Keratinocyte (primary cell): Measurements from ENCODE around the gene TNS1. TPM values are rescaled to one million over a fixed set of nuclear protein-coding genes. Genes with fewer than 3 reads are reported as not detected.

ENCODE experiments used
- DNase-seq: peaks from one replicate; pipeline ENCODE4 v3.0.0-alpha.2; 2011; ENCODE audit warnings: low read depth, missing footprints, low spot score
- FAIRE-seq: peaks from 2 replicates; lab custom pipeline; 2011; peaks lifted over from hg19 to GRCh38; lab: Jason Lieb, UNC
- H2AFZ ChIP-seq: 2 replicates; pipeline ENCODE4 v1.6.0; 2012; ENCODE audit warnings: low read length, control low read depth, inconsistent platforms; ENCODE audit not compliant: control insufficient read depth
- H3K27ac ChIP-seq: 2 replicates; pipeline ENCODE4 v1.5.1; 2011; ENCODE audit warnings: low read length; ENCODE audit not compliant: control insufficient read depth, insufficient read depth
- H3K27me3 ChIP-seq: 3 replicates; pipeline ENCODE4 v1.6.0; 2011; ENCODE audit warnings: low read length; ENCODE audit not compliant: control insufficient read depth, insufficient read depth; ENCODE audit errors: extremely low read depth
- H3K36me3 ChIP-seq, 2 experiments: 2 replicates in 1 of 2; 3 replicates in 1 of 2; pipeline ENCODE4 v1.5.1; 2011; ENCODE audit warnings: low read length in 2 of 2, mild to moderate bottlenecking in 1 of 2; ENCODE audit not compliant: control insufficient read depth in 2 of 2, insufficient read depth in 2 of 2; ENCODE audit errors: extremely low read depth in 1 of 2
- H3K4me1 ChIP-seq: 3 replicates; pipeline ENCODE4 v1.5.1; 2011; ENCODE audit warnings: low read length; ENCODE audit not compliant: control insufficient read depth, insufficient read depth; ENCODE audit errors: extremely low read depth
- H3K4me2 ChIP-seq: 3 replicates; pipeline ENCODE4 v1.6.0; 2011; ENCODE audit warnings: low read depth, low read length; ENCODE audit not compliant: control insufficient read depth, insufficient read depth; ENCODE audit errors: extremely low read depth
- H3K4me3 ChIP-seq, 3 experiments: fragments of 200-600 bp in 1 of 3; sonication (generic) in 1 of 3; 2 replicates in 2 of 3; 3 replicates in 1 of 3; pipeline ENCODE4 v1.5.1; 2011 to 2016; ENCODE audit warnings: low read length in 3 of 3, mild to moderate bottlenecking in 3 of 3, control low read depth in 2 of 3, inconsistent platforms in 1 of 3, low read depth in 1 of 3, mixed read lengths in 1 of 3, mixed run types in 1 of 3, moderate library complexity in 1 of 3; ENCODE audit not compliant: control insufficient read depth in 2 of 3, insufficient read depth in 2 of 3; ENCODE audit errors: extremely low read depth in 1 of 3
- H3K79me2 ChIP-seq: 2 replicates; pipeline ENCODE4 v1.6.0; 2012; ENCODE audit warnings: low read length; ENCODE audit not compliant: control insufficient read depth, insufficient read depth
- H3K9ac ChIP-seq: 3 replicates; pipeline ENCODE4 v1.6.0; 2011; ENCODE audit warnings: low read length; ENCODE audit not compliant: control insufficient read depth, insufficient read depth; ENCODE audit errors: extremely low read depth
- H3K9me1 ChIP-seq: 3 replicates; pipeline ENCODE4 v1.6.0; 2011; ENCODE audit warnings: low read length; ENCODE audit not compliant: control insufficient read depth, insufficient read depth; ENCODE audit errors: extremely low read depth
- H3K9me3 ChIP-seq: 2 replicates; pipeline ENCODE4 v1.5.1; 2012; ENCODE audit warnings: low read depth, low read length; ENCODE audit not compliant: control insufficient read depth
- H4K20me1 ChIP-seq: 3 replicates; pipeline ENCODE4 v1.6.0; 2011; ENCODE audit warnings: low read length; ENCODE audit not compliant: control insufficient read depth, insufficient read depth; ENCODE audit errors: extremely low read depth
- EZH2 ChIP-seq: IDR thresholded peaks from one replicate; pipeline ENCODE4 v1.6.1; 2012; ENCODE audit warnings: inconsistent platforms, mild to moderate bottlenecking, low read length, moderate library complexity
- dilution Hi-C: fragments of 300-500 bp; cut with MboI; formaldehyde crosslinking; loops from one replicate; pipeline ENCODE4 v1.7.0; 2020; ENCODE audit warnings: low sequenced_read_pairs; ENCODE audit not compliant: extremely low pct_ligation_motif_present
- polyA plus RNA-seq, 5 experiments: library from polyadenylated mRNA; depleted of rRNA in 3 of 5; stranded (reverse) in 3 of 5; stranded (forward) in 1 of 5; unstranded in 1 of 5; fragments of >200 nt; gene quantifications; 1 replicate in 1 of 5; 2 replicates in 3 of 5; 3 replicates in 1 of 5; pipeline versions ENCODE4 v1.2.1 to v1.2.3, GENCODE V29; 2011 to 2012; ENCODE audit warnings: missing spikeins in 2 of 5, low read depth in 1 of 5, low replicate concordance in 1 of 5
- TF ChIP-seq, protein P1 (sequence below), 3 experiments: IDR thresholded peaks in 1 of 3; conservative IDR thresholded peaks in 1 of 3; optimal IDR thresholded peaks in 1 of 3; 2 replicates in 2 of 3; 3 replicates in 1 of 3; pipeline versions ENCODE3 to v1.5.1; 2011; ENCODE audit warnings: low read length in 3 of 3, mild to moderate bottlenecking in 3 of 3, moderate library complexity in 2 of 3, control low read depth in 1 of 3, inconsistent platforms in 1 of 3; ENCODE audit not compliant: insufficient read depth in 2 of 3; ENCODE audit errors: extremely low read depth in 1 of 3

Gene TNS1
- polyA plus RNA-seq, 1 donor (not counting 4 experiments of a cell fraction or from before 2014, with no cell fraction given) = 2.5 TPM

DNA sequence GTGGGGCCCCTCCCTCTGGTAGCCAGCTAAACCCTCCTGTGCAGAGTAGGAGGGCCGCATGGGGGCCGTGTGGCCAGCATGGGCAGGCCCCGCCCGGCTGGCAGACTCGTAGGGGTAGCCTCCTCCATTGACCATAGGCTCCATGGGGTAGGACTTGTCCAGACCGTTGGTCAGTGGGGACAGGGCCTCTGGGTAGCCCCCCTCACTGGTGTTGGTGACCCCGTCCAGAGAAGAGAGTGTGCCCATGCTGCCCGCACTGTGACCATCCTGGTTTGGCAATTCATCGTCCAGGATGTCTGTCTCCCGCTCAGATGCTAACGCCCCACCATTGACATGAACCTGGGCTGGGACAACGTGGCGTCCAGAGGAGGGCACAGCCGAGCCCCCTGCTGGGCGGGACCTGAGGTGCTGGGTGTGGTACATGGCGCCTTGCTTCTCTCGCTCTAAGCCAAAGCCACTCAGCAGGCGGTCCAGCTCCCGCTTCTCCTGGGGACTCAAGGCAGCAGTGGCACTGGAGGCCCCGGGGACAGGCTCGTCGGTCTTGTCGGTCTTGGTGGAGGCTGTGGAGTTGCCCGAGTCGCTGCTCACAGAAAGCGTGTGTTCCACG lies 154.3 kb downstream of the TNS1 start:
- Histone ChIP-seq H3K27ac (no peak overlapping the region), H3K79me2 (no peaks in the 10 kb centered on the region), H3K36me3 (no peaks in the 10 kb centered on the region), H3K4me3 (no peak overlapping the region), H2AFZ (no peak overlapping the region), H3K27me3 (no peaks in the 10 kb centered on the region), H3K4me1 (peaks cover 43% of the 10 kb centered on the region), H3K9me3 (no peaks in the 10 kb centered on the region), H3K4me2 (no peak overlapping the region), H4K20me1 (no peaks in the 10 kb centered on the region), H3K9me1 (no peaks in the 10 kb centered on the region), H3K9ac (no peak overlapping the region)
- dilution Hi-C loops = no loop called here
- DNase-seq (no peak), FAIRE-seq (no peak)
- no peak for TF ChIP-seq EZH2
- TF ChIP-seq, protein P1, sequence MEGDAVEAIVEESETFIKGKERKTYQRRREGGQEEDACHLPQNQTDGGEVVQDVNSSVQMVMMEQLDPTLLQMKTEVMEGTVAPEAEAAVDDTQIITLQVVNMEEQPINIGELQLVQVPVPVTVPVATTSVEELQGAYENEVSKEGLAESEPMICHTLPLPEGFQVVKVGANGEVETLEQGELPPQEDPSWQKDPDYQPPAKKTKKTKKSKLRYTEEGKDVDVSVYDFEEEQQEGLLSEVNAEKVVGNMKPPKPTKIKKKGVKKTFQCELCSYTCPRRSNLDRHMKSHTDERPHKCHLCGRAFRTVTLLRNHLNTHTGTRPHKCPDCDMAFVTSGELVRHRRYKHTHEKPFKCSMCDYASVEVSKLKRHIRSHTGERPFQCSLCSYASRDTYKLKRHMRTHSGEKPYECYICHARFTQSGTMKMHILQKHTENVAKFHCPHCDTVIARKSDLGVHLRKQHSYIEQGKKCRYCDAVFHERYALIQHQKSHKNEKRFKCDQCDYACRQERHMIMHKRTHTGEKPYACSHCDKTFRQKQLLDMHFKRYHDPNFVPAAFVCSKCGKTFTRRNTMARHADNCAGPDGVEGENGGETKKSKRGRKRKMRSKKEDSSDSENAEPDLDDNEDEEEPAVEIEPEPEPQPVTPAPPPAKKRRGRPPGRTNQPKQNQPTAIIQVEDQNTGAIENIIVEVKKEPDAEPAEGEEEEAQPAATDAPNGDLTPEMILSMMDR (optimal IDR thresholded peaks at IDR 0.05 in 1 of 3, IDR thresholded peaks at IDR 0.05 in 1 of 3, conservative IDR thresholded peaks at IDR 0.05 in 1 of 3; ENCODE audit: extremely low read depth in 1 of 3, insufficient read depth in 2 of 3, low read length in 3 of 3) = no peak

DNA sequence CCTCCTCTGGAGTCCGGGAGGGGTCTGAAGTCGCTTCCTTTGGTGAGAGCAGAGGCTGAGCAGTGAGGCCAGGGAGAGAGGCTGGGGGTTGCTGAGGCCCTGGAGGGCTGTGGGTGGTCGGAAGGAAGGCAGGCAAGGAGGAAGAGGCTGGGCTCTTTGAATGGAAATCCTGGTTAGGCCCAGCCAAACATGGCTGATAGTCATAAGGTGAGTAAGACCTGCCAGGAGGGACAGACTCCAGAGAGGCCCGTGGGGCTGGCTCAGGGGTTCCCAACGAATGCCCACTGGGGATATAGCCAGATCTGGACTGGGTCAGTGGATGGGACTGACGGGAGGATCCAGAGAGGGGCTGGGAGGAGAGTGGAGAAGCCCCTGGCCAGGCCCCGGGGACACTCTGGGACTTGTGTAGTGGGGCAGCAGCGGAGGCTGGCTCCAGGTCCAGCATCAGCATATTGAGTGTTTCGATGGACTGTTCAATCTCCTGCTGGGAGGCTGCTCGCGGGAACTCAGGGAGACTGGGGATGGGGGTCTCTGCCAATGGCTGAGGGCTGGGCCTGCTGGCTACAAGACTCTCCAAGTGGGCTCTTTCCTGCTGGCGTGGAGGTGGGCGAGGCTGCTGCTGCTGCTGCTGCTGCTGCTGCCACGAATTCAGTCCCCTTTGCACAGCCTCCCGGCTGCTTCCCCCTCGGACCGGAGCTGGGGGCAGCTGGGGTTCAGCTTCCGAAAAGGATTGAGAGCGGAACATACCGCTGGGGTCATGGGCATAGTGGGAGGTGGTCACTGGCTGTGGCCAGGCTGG lies 155.0 kb downstream of the TNS1 start:
- no peaks in the 10 kb centered on the region for H3K9me1 ChIP-seq
- DNase-seq (no peak), FAIRE-seq (no peak)
- H3K27me3 ChIP-seq = no peaks in the 10 kb centered on the region
- H2AFZ ChIP-seq = no peak overlapping the region
- no peak overlapping the region for H3K4me3 ChIP-seq
- H3K36me3 ChIP-seq = no peaks in the 10 kb centered on the region
- no peak overlapping the region for H3K27ac ChIP-seq
- TF ChIP-seq, protein P1 (optimal IDR thresholded peaks at IDR 0.05 in 1 of 3, IDR thresholded peaks at IDR 0.05 in 1 of 3, conservative IDR thresholded peaks at IDR 0.05 in 1 of 3; ENCODE audit: extremely low read depth in 1 of 3, insufficient read depth in 2 of 3, low read length in 3 of 3) = no peak
- no peak for TF ChIP-seq EZH2
- dilution Hi-C loops = no loop called here
- no peak overlapping the region for H3K4me2 ChIP-seq
- H3K79me2 ChIP-seq = no peaks in the 10 kb centered on the region
- no peaks in the 10 kb centered on the region for H4K20me1 ChIP-seq
- H3K9me3 ChIP-seq = no peaks in the 10 kb centered on the region
- peaks cover 42% of the 10 kb centered on the region for H3K4me1 ChIP-seq
- H3K9ac ChIP-seq = no peak overlapping the region
